Adipocyte (in vitro differentiated cells): Measurements from ENCODE around the gene RASA3.

ENCODE experiments used
- DNase-seq: peaks from one replicate; pipeline ENCODE4 v3.0.0-alpha.2; 2015; ENCODE audit warnings: low read depth
- H3K27me3 ChIP-seq: replicated peaks from 2 replicates; pipeline ENCODE4 v1.7.0; 2013; ENCODE audit warnings: mild to moderate bottlenecking, low read length, moderate library complexity; ENCODE audit not compliant: control insufficient read depth, insufficient read depth
- H3K36me3 ChIP-seq: 2 replicates; pipeline ENCODE4 v1.7.0; 2013; ENCODE audit warnings: low read length, mild to moderate bottlenecking, moderate library complexity; ENCODE audit not compliant: control insufficient read depth, insufficient read depth, severe bottlenecking
- H3K4me1 ChIP-seq: 2 replicates; pipeline ENCODE4 v1.7.0; 2013; ENCODE audit warnings: mild to moderate bottlenecking, low read length, moderate library complexity; ENCODE audit not compliant: control insufficient read depth, insufficient read depth
- H3K4me3 ChIP-seq: 2 replicates; pipeline ENCODE4 v1.7.0; 2013; ENCODE audit warnings: mild to moderate bottlenecking, low read length, moderate library complexity
- H3K9ac ChIP-seq: 2 replicates; pipeline ENCODE4 v1.7.0; 2013; ENCODE audit warnings: mild to moderate bottlenecking, low read length, moderate library complexity
- H3K9me3 ChIP-seq: 2 replicates; pipeline ENCODE4 v1.7.0; 2013; ENCODE audit warnings: mild to moderate bottlenecking, low read length, moderate library complexity; ENCODE audit not compliant: control insufficient read depth

RASA3 gene

GRCh38 chr13:114046431-114046975 is 85.9 kb downstream of the RASA3 start:
- peaks cover 37% of the 10 kb centered on the region for H3K4me1 ChIP-seq

GRCh38 chr13:114045113-114045735 is 87.2 kb downstream of the RASA3 start:
- H3K27me3 ChIP-seq = no peaks in the 10 kb centered on the region
- H3K4me1 ChIP-seq = peaks cover 37% of the 10 kb centered on the region

More at GRCh38 chr13:114046431-114046975, 85.9 kb downstream of the RASA3 start:
- H3K9ac ChIP-seq = peak overlapping the region; percentile 45
- DNase-seq = no peak
- peaks cover 11% of the 10 kb centered on the region for H3K36me3 ChIP-seq
- H3K9me3 ChIP-seq = no peaks in the 10 kb centered on the region
- H3K4me3 ChIP-seq = no peak overlapping the region
- H3K27me3 ChIP-seq = no peaks in the 10 kb centered on the region

GRCh38 chr13:114044486-114044885 is 87.9 kb downstream of the RASA3 start:
- Histone ChIP-seq H3K9me3 (no peaks in the 10 kb centered on the region), H3K4me1 (peaks cover 37% of the 10 kb centered on the region), H3K36me3 (peaks cover 7% of the 10 kb centered on the region), H3K9ac (peak overlapping the region; percentile 89), H3K4me3 (peak overlapping the region; percentile 63), H3K27me3 (no peaks in the 10 kb centered on the region)
- no peak for DNase-seq

More at GRCh38 chr13:114045113-114045735, 87.2 kb downstream of the RASA3 start:
- DNase-seq = no peak
- Histone ChIP-seq H3K36me3 (peaks cover 13% of the 10 kb centered on the region), H3K4me3 (peak overlapping the region; percentile 63), H3K9me3 (no peaks in the 10 kb centered on the region), H3K9ac (peak overlapping the region; percentile 89)

- no peak for DNase-seq
- Histone ChIP-seq H3K9ac (peak overlapping the region; percentile 47), H3K36me3 (peaks cover 7% of the 10 kb centered on the region), H3K27me3 (no peaks in the 10 kb centered on the region), H3K4me3 (peak overlapping the region; percentile 19), H3K4me1 (peaks cover 39% of the 10 kb centered on the region), H3K9me3 (no peaks in the 10 kb centered on the region)
Measured at GRCh38 chr13:114043421-114044053, 88.9 kb downstream of the RASA3 start.

- H3K4me1 ChIP-seq = peaks cover 44% of the 10 kb centered on the region
- DNase-seq = no peak
- peaks cover 8% of the 10 kb centered on the region for H3K36me3 ChIP-seq
- H3K9ac ChIP-seq = peak overlapping the region; percentile 47
- H3K27me3 ChIP-seq = no peaks in the 10 kb centered on the region
- no peak overlapping the region for H3K4me3 ChIP-seq
- H3K9me3 ChIP-seq = no peaks in the 10 kb centered on the region
Measured at GRCh38 chr13:114042066-114042815, 90.2 kb downstream of the RASA3 start.

GRCh38 chr13:114041493-114041892 is 90.9 kb downstream of the RASA3 start:
- H3K36me3 ChIP-seq = peaks cover 12% of the 10 kb centered on the region

GRCh38 chr13:114039471-114040141 is 92.8 kb downstream of the RASA3 start:
- Histone ChIP-seq H3K27me3 (no peaks in the 10 kb centered on the region), H3K9ac (no peak overlapping the region), H3K36me3 (peaks cover 12% of the 10 kb centered on the region), H3K9me3 (no peaks in the 10 kb centered on the region), H3K4me3 (no peak overlapping the region), H3K4me1 (peaks cover 35% of the 10 kb centered on the region)
- DNase-seq = no peak

More at GRCh38 chr13:114041493-114041892, 90.9 kb downstream of the RASA3 start:
- Histone ChIP-seq H3K4me3 (no peak overlapping the region), H3K27me3 (no peaks in the 10 kb centered on the region), H3K9ac (no peak overlapping the region), H3K9me3 (no peaks in the 10 kb centered on the region), H3K4me1 (peaks cover 37% of the 10 kb centered on the region)
- DNase-seq = no peak

GRCh38 chr13:114038900-114039299 is 93.5 kb downstream of the RASA3 start:
- no peak for DNase-seq
- no peak overlapping the region for H3K4me3 ChIP-seq
- no peaks in the 10 kb centered on the region for H3K27me3 ChIP-seq
- no peaks in the 10 kb centered on the region for H3K9me3 ChIP-seq
- peaks cover 42% of the 10 kb centered on the region for H3K4me1 ChIP-seq
- H3K9ac ChIP-seq = no peak overlapping the region
- H3K36me3 ChIP-seq = peaks cover 12% of the 10 kb centered on the region

GRCh38 chr13:114038211-114038613 is 94.2 kb downstream of the RASA3 start:
- Histone ChIP-seq H3K4me3 (no peak overlapping the region), H3K4me1 (peaks cover 45% of the 10 kb centered on the region), H3K9me3 (no peaks in the 10 kb centered on the region), H3K9ac (peak overlapping the region; percentile 13), H3K27me3 (no peaks in the 10 kb centered on the region), H3K36me3 (peaks cover 12% of the 10 kb centered on the region)
- no peak for DNase-seq

GRCh38 chr13:114037674-114038073 is 94.7 kb downstream of the RASA3 start:
- no peak overlapping the region for H3K9ac ChIP-seq
- H3K9me3 ChIP-seq = no peaks in the 10 kb centered on the region
- no peak for DNase-seq
- H3K36me3 ChIP-seq = peaks cover 12% of the 10 kb centered on the region
- H3K4me1 ChIP-seq = peaks cover 39% of the 10 kb centered on the region
- no peaks in the 10 kb centered on the region for H3K27me3 ChIP-seq
- H3K4me3 ChIP-seq = no peak overlapping the region
